GM23248 (cell line): ENCODE measurements around the gene SPINK1.
"Not testable (repeated sequence)": the region's sequence is repeated elsewhere in the genome, so short reads cannot be mapped to it uniquely, and the experiment has no call there.

Source experiments
- EZH2 ChIP-seq: fragments of 200-600 bp; sonication (generic); IDR thresholded peaks from 2 replicates; pipeline ENCODE4 v1.6.1; 2018; ENCODE audit warnings: antibody characterized with exemption, mild to moderate bottlenecking; ENCODE audit not compliant: insufficient read depth, poor library complexity, severe bottlenecking
- EZH2phosphoT487 ChIP-seq: fragments of 200-600 bp; sonication (generic); IDR thresholded peaks from 2 replicates; pipeline ENCODE4 v1.6.1; 2018; ENCODE audit warnings: antibody characterized with exemption, moderate library complexity, mild to moderate bottlenecking, low read depth; ENCODE audit not compliant: insufficient read depth

GRCh38 chr5:147869892-147870291, 38.4 kb upstream of the SPINK1 start:
- not testable (repeated sequence) for TF ChIP-seq EZH2phosphoT487, EZH2
